H1 (cell line): ENCODE results near the gene COL1A1.

Source experiments
- BRCA1 ChIP-seq: IDR thresholded peaks from 2 replicates; pipeline ENCODE4 v1.6.1; 2012; ENCODE audit warnings: low read depth, low read length, improper control_type of control experiment
- CBX5 ChIP-seq: fragments of 300-800, 300-1000 bp; sonication (generic); IDR thresholded peaks from 2 replicates; pipeline ENCODE4 v1.7.1; 2016; ENCODE audit warnings: antibody characterized with exemption, low read length, low read depth
- CEBPB ChIP-seq: IDR thresholded peaks from 2 replicates; pipeline ENCODE4 v1.6.1; 2012; ENCODE audit warnings: low read depth, low read length
- EGR1 ChIP-seq: IDR thresholded peaks from 2 replicates; pipeline ENCODE4 v1.6.1; 2011; ENCODE audit warnings: low read depth, low read length, borderline replicate concordance
- EZH2 ChIP-seq: fragments of 200-600 bp; sonication (generic); IDR thresholded peaks from 2 replicates; pipeline ENCODE4 v1.7.1; 2012; ENCODE audit warnings: low read depth, mild to moderate bottlenecking, moderate library complexity, low read length, inconsistent platforms; ENCODE audit not compliant: severe bottlenecking
- JUN ChIP-seq: IDR thresholded peaks from 2 replicates; pipeline ENCODE4 v1.6.1; 2011; ENCODE audit warnings: low read depth, mild to moderate bottlenecking, improper control_type of control experiment, low read length
- POLR2A ChIP-seq, 2 experiments: IDR thresholded peaks; 1 replicate in 1 of 2; 2 replicates in 1 of 2; pipeline ENCODE4 v1.6.1; 2011; ENCODE audit warnings: low read depth in 2 of 2, low read length in 2 of 2, mild to moderate bottlenecking in 2 of 2; ENCODE audit errors: control extremely low read depth in 1 of 2
- RBBP5 ChIP-seq: IDR thresholded peaks from 2 replicates; pipeline ENCODE4 v1.7.1; 2012; ENCODE audit warnings: low read depth, mild to moderate bottlenecking, inconsistent platforms, low read length, moderate library complexity, borderline replicate concordance
- RNF2 ChIP-seq: fragments of 200-900, 300-1000 bp; sonication (generic); IDR thresholded peaks from 2 replicates; pipeline ENCODE4 v1.7.1; 2016; ENCODE audit warnings: borderline replicate concordance, low read depth, mild to moderate bottlenecking, antibody characterized with exemption, low read length; ENCODE audit not compliant: poor library complexity, severe bottlenecking; ENCODE audit errors: missing control alignments
- TAF1 ChIP-seq: IDR thresholded peaks from 2 replicates; pipeline ENCODE4 v1.6.1; 2011; ENCODE audit warnings: mild to moderate bottlenecking, low read depth, low read length
- TF ChIP-seq, protein P1 (sequence below), 3 experiments: IDR thresholded peaks; 1 replicate in 2 of 3; 2 replicates in 1 of 3; pipeline versions ENCODE4 v1.5.1 to v1.6.1; 2011; ENCODE audit warnings: low read length in 3 of 3, mild to moderate bottlenecking in 3 of 3, inconsistent platforms in 2 of 3, low read depth in 1 of 3, moderate library complexity in 1 of 3; ENCODE audit not compliant: insufficient read depth in 1 of 3; ENCODE audit errors: control extremely low read depth in 1 of 3
- TF ChIP-seq, protein P2 (sequence below): IDR thresholded peaks from 2 replicates; pipeline ENCODE4 v1.6.1; 2012; ENCODE audit warnings: low read length, inconsistent platforms

DNA sequence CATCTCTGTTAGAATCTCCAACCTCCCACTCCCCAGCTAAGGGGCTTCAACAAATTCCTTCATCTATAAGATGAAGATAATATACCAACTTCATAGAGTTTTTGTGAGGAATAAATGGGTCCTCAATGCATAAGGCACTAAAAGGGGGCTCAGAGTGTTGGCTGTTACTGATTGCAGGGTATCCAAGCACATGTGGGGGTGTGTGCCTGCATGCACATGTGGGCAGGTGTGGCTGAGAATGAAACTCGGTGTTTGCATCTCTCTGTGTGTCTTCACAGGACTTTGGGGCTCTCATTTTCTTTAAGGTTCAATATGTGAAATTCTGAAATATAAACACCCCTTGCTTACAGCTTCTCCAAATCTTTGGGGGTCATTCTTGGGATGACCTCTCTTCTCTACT, 46.8 kb downstream of the COL1A1 start:
- TF ChIP-seq TAF1 (no peak), RBBP5 (no peak), JUN (no peak), CEBPB (no peak), BRCA1 (no peak), EGR1 (no peak), CBX5 (no peak), RNF2 (no peak), EZH2 (no peak), POLR2A (IDR thresholded peaks at IDR 0.05; ENCODE audit: control extremely low read depth in 1 of 2, low read depth in 2 of 2, low read length in 2 of 2) (no peak)
- TF ChIP-seq, protein P1, sequence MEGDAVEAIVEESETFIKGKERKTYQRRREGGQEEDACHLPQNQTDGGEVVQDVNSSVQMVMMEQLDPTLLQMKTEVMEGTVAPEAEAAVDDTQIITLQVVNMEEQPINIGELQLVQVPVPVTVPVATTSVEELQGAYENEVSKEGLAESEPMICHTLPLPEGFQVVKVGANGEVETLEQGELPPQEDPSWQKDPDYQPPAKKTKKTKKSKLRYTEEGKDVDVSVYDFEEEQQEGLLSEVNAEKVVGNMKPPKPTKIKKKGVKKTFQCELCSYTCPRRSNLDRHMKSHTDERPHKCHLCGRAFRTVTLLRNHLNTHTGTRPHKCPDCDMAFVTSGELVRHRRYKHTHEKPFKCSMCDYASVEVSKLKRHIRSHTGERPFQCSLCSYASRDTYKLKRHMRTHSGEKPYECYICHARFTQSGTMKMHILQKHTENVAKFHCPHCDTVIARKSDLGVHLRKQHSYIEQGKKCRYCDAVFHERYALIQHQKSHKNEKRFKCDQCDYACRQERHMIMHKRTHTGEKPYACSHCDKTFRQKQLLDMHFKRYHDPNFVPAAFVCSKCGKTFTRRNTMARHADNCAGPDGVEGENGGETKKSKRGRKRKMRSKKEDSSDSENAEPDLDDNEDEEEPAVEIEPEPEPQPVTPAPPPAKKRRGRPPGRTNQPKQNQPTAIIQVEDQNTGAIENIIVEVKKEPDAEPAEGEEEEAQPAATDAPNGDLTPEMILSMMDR (IDR thresholded peaks at IDR 0.05; ENCODE audit: control extremely low read depth in 1 of 3, insufficient read depth in 1 of 3, low read depth in 1 of 3, low read length in 3 of 3), result no peak
- TF ChIP-seq, protein P2, sequence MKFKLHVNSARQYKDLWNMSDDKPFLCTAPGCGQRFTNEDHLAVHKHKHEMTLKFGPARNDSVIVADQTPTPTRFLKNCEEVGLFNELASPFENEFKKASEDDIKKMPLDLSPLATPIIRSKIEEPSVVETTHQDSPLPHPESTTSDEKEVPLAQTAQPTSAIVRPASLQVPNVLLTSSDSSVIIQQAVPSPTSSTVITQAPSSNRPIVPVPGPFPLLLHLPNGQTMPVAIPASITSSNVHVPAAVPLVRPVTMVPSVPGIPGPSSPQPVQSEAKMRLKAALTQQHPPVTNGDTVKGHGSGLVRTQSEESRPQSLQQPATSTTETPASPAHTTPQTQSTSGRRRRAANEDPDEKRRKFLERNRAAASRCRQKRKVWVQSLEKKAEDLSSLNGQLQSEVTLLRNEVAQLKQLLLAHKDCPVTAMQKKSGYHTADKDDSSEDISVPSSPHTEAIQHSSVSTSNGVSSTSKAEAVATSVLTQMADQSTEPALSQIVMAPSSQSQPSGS, result no peak
